Neuron (in vitro differentiated cells): Measurements from ENCODE around the gene VDAC1.

ENCODE experiments used
- H2AFZ ChIP-seq: one replicate; pipeline ENCODE4 v1.6.1; 2013; ENCODE audit warnings: low read depth, mild to moderate bottlenecking, inconsistent platforms, low read length, moderate library complexity
- H3K27me3 ChIP-seq: one replicate; pipeline ENCODE4 v1.6.1; 2013; ENCODE audit warnings: low read length; ENCODE audit not compliant: insufficient read depth
- H3K36me3 ChIP-seq: one replicate; pipeline ENCODE4 v1.6.1; 2013; ENCODE audit warnings: low read length; ENCODE audit not compliant: insufficient read depth
- H3K4me1 ChIP-seq: one replicate; pipeline ENCODE4 v1.6.1; 2013; ENCODE audit warnings: low read length; ENCODE audit not compliant: insufficient read depth
- H3K4me3 ChIP-seq: 2 replicates; pipeline ENCODE4 v1.5.1; 2013; ENCODE audit warnings: mild to moderate bottlenecking, low read length, moderate library complexity
- H3K9me3 ChIP-seq: one replicate; pipeline ENCODE4 v1.6.1; 2013; ENCODE audit warnings: low read length

VDAC1 gene

GRCh38 chr5:133934822-133935666 lies 69.7 kb downstream of the VDAC1 start:
- Histone ChIP-seq H3K4me3 (no peak overlapping the region), H3K27me3 (no peaks in the 10 kb centered on the region)

DNA sequence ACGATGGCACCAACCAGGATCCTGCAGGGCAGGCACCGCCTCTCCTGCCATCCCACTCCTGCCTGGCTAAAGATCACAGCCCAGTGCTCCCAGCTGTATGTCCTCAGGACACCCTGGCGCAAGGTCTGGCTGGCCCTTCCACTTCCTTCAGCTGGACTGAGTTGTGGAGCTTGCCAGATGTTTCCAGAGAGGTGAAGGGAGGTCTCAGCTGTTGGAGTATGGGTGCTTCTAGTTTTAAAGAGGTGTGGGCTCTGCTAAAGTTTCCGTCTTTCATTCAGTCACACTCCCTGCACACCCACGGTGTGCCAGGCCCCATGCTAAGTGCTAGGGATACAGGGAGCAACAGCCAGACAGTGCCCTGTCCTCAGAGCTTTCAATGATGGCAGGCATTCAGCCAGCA lies 70.5 kb downstream of the VDAC1 start:
- Histone ChIP-seq H3K27me3 (no peaks in the 10 kb centered on the region), H3K4me3 (no peak overlapping the region), H3K4me1 (no peaks in the 10 kb centered on the region), H3K36me3 (no peaks in the 10 kb centered on the region), H3K9me3 (peaks cover 2% of the 10 kb centered on the region), H2AFZ (no peak overlapping the region)

More at GRCh38 chr5:133934822-133935666, 69.7 kb downstream of the VDAC1 start:
- H3K36me3 ChIP-seq = no peaks in the 10 kb centered on the region
- peaks cover 2% of the 10 kb centered on the region for H3K9me3 ChIP-seq
- no peak overlapping the region for H2AFZ ChIP-seq
- no peaks in the 10 kb centered on the region for H3K4me1 ChIP-seq

DNA sequence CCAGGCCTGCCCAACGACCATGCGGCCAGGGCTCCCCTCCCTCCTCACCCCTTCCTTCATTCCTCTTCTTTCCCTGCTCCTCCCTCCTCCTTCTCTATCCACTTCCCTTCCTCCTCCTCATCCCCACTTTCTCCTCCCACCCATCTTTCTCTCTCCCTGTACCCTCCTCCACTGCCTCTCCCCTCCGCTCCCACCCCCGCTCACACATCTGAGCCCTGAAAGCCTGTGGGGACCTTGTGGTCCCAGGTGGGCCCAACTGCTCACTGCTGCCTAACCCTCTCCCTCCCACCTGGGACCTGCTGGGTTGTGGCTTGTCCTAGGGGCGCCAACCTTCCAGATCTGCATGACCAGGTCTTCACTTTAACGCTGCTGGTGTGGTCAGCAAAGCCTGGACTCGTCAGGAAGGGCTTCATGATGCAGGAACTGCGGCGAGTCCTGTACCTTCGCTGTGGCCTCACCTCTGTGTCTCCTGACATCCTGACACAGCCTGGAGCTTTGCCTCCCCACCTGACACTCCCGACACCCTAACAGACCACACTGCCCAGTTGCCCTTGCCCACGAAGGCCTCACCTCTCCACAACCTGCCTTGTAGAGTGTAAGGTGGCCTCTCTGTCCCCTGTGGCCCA lies 71.0 kb downstream of the VDAC1 start:
- no peaks in the 10 kb centered on the region for H3K4me1 ChIP-seq
- H3K4me3 ChIP-seq = no peak overlapping the region
- peaks cover 2% of the 10 kb centered on the region for H3K9me3 ChIP-seq
- no peak overlapping the region for H2AFZ ChIP-seq
- H3K36me3 ChIP-seq = no peaks in the 10 kb centered on the region
- H3K27me3 ChIP-seq = no peaks in the 10 kb centered on the region

DNA sequence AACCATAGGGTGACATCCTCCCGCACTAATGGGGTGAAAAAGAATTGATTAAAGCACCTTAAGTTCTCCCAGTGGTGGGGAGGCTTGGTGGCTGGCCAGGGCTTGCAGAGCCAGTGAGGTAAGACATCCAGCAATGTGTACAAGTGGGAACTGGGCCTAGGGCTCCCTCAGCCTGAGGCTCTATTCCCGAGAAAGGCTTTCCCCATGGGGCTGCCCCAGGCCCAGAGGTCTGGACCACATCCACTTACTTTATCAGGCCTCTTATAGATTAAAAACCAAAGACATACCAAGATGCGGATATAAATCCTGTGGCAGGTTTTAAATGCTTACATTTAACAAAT lies 71.6 kb downstream of the VDAC1 start:
- peaks cover 2% of the 10 kb centered on the region for H3K9me3 ChIP-seq
- H2AFZ ChIP-seq = no peak overlapping the region
- H3K27me3 ChIP-seq = no peaks in the 10 kb centered on the region
- no peaks in the 10 kb centered on the region for H3K4me1 ChIP-seq
- H3K4me3 ChIP-seq = no peak overlapping the region
- H3K36me3 ChIP-seq = no peaks in the 10 kb centered on the region

DNA sequence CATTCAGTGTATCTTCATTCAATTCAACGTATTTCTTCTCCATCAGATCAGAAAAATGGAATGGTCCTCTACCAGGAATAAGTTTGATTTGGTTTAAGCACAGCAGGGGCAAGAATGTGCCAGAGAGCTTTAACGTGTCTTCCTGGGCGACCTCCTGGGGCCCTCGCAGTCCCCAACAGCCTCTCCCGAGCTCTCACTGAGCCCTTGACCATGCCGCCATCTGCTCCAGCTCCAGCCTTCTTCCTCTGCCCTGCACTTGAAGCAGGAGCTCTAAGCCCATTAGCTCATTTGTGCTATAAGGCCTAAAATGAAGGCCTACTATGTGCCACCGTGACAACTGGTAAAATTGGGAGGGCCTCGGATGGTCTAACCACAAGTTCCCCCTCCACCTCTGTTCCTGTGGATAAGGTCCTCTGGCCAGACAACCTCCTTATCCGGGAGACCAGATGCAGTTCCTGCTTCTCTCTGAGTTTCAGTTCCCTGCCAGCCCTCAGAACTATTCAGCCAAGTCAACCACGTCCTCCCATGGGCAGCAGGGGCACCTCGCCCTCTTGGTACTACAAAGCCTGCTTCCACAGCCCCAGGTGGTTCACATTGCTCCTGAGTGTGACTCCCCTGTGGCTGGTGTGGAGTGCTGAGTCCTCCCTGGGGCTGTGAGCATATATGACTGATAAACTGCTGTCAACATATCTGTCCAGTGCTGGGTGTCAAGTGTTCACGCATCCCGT lies 72.2 kb downstream of the VDAC1 start:
- Histone ChIP-seq H3K27me3 (peaks cover 4% of the 10 kb centered on the region), H3K36me3 (no peaks in the 10 kb centered on the region), H2AFZ (no peak overlapping the region), H3K4me1 (no peaks in the 10 kb centered on the region), H3K4me3 (no peak overlapping the region), H3K9me3 (peaks cover 2% of the 10 kb centered on the region)

DNA sequence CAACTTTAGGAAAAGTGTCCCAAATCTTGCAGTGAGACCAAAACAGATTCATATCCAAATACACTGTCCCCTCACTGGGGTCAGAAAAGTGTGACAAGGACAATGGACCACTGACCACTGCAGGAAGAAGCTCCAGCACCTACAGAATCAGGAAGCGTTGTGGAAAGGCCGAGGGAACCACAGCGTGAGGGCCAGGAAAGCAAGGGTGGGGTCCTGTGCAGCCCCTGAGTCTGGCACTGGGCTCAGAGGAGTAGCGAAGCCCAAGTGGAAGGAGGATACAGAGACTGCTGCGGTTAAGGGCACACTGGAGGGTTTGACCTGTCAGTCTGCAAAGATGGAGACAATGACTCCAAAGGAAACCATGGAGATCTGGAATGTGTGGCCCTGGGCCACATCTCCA lies 73.2 kb downstream of the VDAC1 start:
- Histone ChIP-seq H3K4me3 (no peak overlapping the region), H2AFZ (no peak overlapping the region), H3K27me3 (peaks cover 4% of the 10 kb centered on the region), H3K36me3 (no peaks in the 10 kb centered on the region), H3K4me1 (no peaks in the 10 kb centered on the region), H3K9me3 (peaks cover 2% of the 10 kb centered on the region)

DNA sequence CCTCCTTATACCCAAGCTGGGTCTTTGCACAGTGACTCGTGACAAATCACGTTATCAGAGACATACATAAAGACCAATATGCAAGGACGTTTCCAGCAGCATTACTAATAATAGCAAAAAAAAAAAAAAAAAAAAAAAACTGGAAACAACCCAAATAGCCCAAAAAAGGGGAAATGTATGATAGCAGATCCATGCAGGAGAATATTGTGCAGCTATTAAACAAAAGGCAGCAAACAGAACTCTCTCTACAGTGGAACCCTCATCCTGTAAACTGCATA lies 74.0 kb downstream of the VDAC1 start:
- H3K4me1 ChIP-seq = no peaks in the 10 kb centered on the region
- peaks cover 4% of the 10 kb centered on the region for H3K27me3 ChIP-seq
- H2AFZ ChIP-seq = no peak overlapping the region
- H3K4me3 ChIP-seq = no peak overlapping the region
- H3K9me3 ChIP-seq = peaks cover 2% of the 10 kb centered on the region
- no peaks in the 10 kb centered on the region for H3K36me3 ChIP-seq

GRCh38 chr5:133930061-133930812 lies 74.5 kb downstream of the VDAC1 start:
- Histone ChIP-seq H3K27me3 (peaks cover 6% of the 10 kb centered on the region), H3K36me3 (no peaks in the 10 kb centered on the region), H3K4me3 (no peak overlapping the region), H2AFZ (no peak overlapping the region), H3K9me3 (peaks cover 2% of the 10 kb centered on the region), H3K4me1 (no peaks in the 10 kb centered on the region)

- Histone ChIP-seq H2AFZ (no peak overlapping the region), H3K27me3 (peaks cover 14% of the 10 kb centered on the region), H3K4me1 (no peaks in the 10 kb centered on the region), H3K4me3 (no peak overlapping the region), H3K36me3 (no peaks in the 10 kb centered on the region), H3K9me3 (peaks cover 2% of the 10 kb centered on the region)
Observed at GRCh38 chr5:133928587-133929393, 76.0 kb downstream of the VDAC1 start.

GRCh38 chr5:133927300-133928180 lies 77.2 kb downstream of the VDAC1 start:
- Histone ChIP-seq H3K4me1 (no peaks in the 10 kb centered on the region), H3K9me3 (peaks cover 2% of the 10 kb centered on the region), H3K36me3 (no peaks in the 10 kb centered on the region), H3K27me3 (peaks cover 14% of the 10 kb centered on the region), H3K4me3 (no peak overlapping the region), H2AFZ (no peak overlapping the region)

- H3K9me3 ChIP-seq = peaks cover 2% of the 10 kb centered on the region
- no peak overlapping the region for H3K4me3 ChIP-seq
- no peaks in the 10 kb centered on the region for H3K4me1 ChIP-seq
- no peak overlapping the region for H2AFZ ChIP-seq
- no peaks in the 10 kb centered on the region for H3K36me3 ChIP-seq
- peaks cover 14% of the 10 kb centered on the region for H3K27me3 ChIP-seq
Observed at GRCh38 chr5:133926489-133927299, 78.1 kb downstream of the VDAC1 start.
